K562 (cell line): ENCODE data around the gene ZNF148. TPM values are rescaled to one million over a fixed set of nuclear protein-coding genes. Genes with fewer than 3 reads are reported as not detected.

Experiments
- CBX2 ChIP-seq: fragments of 200-600 bp; sonication (generic); IDR thresholded peaks from one replicate; pipeline ENCODE4 v1.6.1; 2012; ENCODE audit warnings: mild to moderate bottlenecking, low read length, inconsistent platforms; ENCODE audit not compliant: insufficient read depth, poor library complexity, severe bottlenecking
- HOXB6 ChIP-seq: fragments of 250-450 bp; sonication (Bioruptor Pico); IDR thresholded peaks from 2 replicates; pipeline ENCODE4 v1.5.1; 2022; ENCODE audit warnings: mild to moderate bottlenecking, borderline replicate concordance
- MYC ChIP-seq, 2 experiments: fragments of 250-450 bp in 1 of 2; sonication (Bioruptor Pico) in 1 of 2; IDR thresholded peaks; 2 replicates each; pipeline versions ENCODE4 v1.5.1 to v1.6.1; 2012 to 2021; ENCODE audit warnings: low read depth in 2 of 2, borderline replicate concordance in 1 of 2, improper control_type of control experiment in 1 of 2, low read length in 1 of 2, mild to moderate bottlenecking in 1 of 2, moderate library complexity in 1 of 2
- RBM34 ChIP-seq: fragments of 200-400 bp; formaldehyde crosslinking; IDR thresholded peaks from 2 replicates; pipeline ENCODE4 v1.6.1; 2018; ENCODE audit warnings: low read length, borderline replicate concordance; ENCODE audit not compliant: insufficient read depth
- SMC3 ChIP-seq: conservative IDR thresholded peaks from 2 replicates; pipeline ENCODE4 v1.6.1; 2011; ENCODE audit warnings: low read depth, low read length, improper control_type of control experiment; ENCODE audit not compliant: insufficient read depth
- TEAD1 ChIP-seq, 2 experiments: fragments of 450-650 bp in 1 of 2; sonication (generic) in 1 of 2; formaldehyde crosslinking; IDR thresholded peaks; 2 replicates each; pipeline versions ENCODE4 v1.4.0 to v1.8.0; 2020 to 2022; ENCODE audit warnings: mild to moderate bottlenecking in 2 of 2, missing genetic modification reagents in 1 of 2
- XRCC3 ChIP-seq: fragments of 450-650 bp; IDR thresholded peaks from 2 replicates; pipeline ENCODE4 v1.6.1; 2017; ENCODE audit warnings: mild to moderate bottlenecking, moderate library complexity
- ZFP30 ChIP-seq: fragments of 250-450 bp; sonication (Bioruptor Pico); IDR thresholded peaks from 2 replicates; pipeline ENCODE4 v1.8.0; 2022; ENCODE audit warnings: moderate library complexity, mild to moderate bottlenecking, inconsistent platforms, borderline replicate concordance
- polyA plus RNA-seq, 8 experiments: library from polyadenylated mRNA; depleted of rRNA in 4 of 8; stranded (reverse) in 5 of 8; unstranded in 3 of 8; fragments of >200 nt; fragmentation: Nextera tagmentation in 2 of 8; fragmentation: Illumina TruSeq in 1 of 8; extraction: Ambion mirVana in 2 of 8; extraction: Trizol in 1 of 8; gene quantifications; 2 replicates each; pipeline versions ENCODE4 v1.2.1 to v1.2.3, GENCODE V29; 2011 to 2014; ENCODE audit warnings: inconsistent platforms in 1 of 8, missing spikeins in 1 of 8
- total RNA-seq, 7 experiments: library from RNA; depleted of rRNA in 6 of 7; stranded (reverse); fragments of >200 nt in 6 of 7; fragmentation: Illumina TruSeq in 2 of 7; extraction: Trizol in 2 of 7; gene quantifications; 2 replicates each; pipeline versions ENCODE4 v1.2.1 to v1.2.3, GENCODE V29; 2011 to 2021; ENCODE audit warnings: low replicate concordance in 1 of 7
- TF ChIP-seq, protein P1 (sequence below), 3 experiments: fragments of 200-800 bp in 1 of 3; sonication (Bioruptor generic) in 1 of 3; sonication (generic) in 1 of 3; formaldehyde crosslinking in 1 of 3; IDR thresholded peaks; 2 replicates each; pipeline versions ENCODE4 v1.6.1 to v1.8.0; 2016 to 2022; ENCODE audit warnings: mild to moderate bottlenecking in 2 of 3, missing compliant biosample characterization in 2 of 3, missing genetic modification characterization in 2 of 3, missing genetic modification reagents in 1 of 3
- TF ChIP-seq, protein P2 (sequence below): fragments of 450-650 bp; IDR thresholded peaks from 2 replicates; pipeline ENCODE4 v1.6.1; 2016; ENCODE audit warnings: antibody characterized with exemption
- TF ChIP-seq, protein P3 (sequence below): fragments of 250-450 bp; sonication (Bioruptor Pico); IDR thresholded peaks from 2 replicates; pipeline ENCODE4 v1.8.0; 2022; ENCODE audit warnings: inconsistent platforms, mild to moderate bottlenecking, moderate library complexity, borderline replicate concordance
- TF ChIP-seq, protein P4 (sequence below): fragments of 250-450 bp; sonication (Bioruptor Pico); IDR thresholded peaks from 2 replicates; pipeline ENCODE4 v1.6.1; 2021; ENCODE audit warnings: mild to moderate bottlenecking
- TF ChIP-seq, protein P5 (sequence below), 2 experiments: fragments of 150-350 bp in 1 of 2; IDR thresholded peaks; 2 replicates each; pipeline ENCODE4 v1.6.1; 2012 to 2016; ENCODE audit warnings: low read depth in 2 of 2, low read length in 2 of 2, mild to moderate bottlenecking in 1 of 2, moderate library complexity in 1 of 2
- TF ChIP-seq, protein P6 (sequence below): sonication (generic); formaldehyde crosslinking; IDR thresholded peaks from 2 replicates; pipeline ENCODE4 v1.8.0; 2023; ENCODE audit warnings: mild to moderate bottlenecking, missing genetic modification reagents

ZNF148 gene
- total and polyA plus RNA-seq, 9 of the 15 experiments (the other 6 are each of a cell fraction or from before 2014, with no cell fraction given) = 2.7 to 15.1 (median 8.3) TPM

DNA sequence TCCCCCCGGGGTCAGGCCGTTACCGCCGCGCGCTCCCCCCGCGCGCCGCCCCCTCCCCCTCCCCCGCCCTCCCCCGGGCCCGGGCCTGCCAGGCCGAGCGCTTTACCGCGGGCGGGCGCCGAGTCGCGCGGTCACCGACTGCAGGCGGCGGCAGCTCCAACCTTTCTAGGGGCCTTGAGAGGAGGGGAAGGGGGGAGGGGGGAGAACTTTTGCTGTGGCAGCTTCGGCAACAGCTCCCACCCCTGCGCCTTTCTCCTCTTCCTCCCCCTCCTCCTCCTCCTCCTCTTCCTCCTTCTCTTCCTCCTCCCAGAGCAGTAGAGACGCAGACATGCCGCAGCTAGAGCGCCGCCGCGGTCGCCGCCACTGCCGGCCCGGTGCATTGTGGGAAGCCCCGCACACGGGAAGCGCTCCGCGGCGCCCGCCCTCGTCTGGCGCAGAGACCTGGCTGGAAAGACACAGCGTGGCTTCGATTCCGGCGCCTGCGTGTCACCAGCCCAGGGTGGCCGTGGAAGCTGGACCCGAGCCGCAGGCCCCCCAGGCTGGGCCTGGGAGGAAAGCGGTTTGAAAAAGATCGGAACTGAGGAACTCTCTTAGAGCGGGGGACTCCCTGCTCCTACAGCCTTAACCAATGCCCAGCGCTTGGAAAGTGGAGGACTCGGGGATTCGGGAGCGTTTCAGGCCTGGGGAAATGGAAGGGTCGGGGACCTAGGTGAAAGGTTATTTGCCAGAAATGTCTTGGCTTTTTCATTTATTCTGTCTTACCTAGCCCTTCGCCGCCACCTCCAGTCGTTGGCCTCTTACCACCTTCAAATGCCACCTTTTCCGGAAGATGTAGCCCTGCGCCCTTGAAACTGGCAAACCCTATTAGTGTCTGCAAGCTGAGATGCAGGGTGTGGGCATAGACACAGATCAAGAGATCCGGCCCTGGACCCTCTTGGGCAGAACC lies at the start of gene ZNF148 (continued):
- TF ChIP-seq, protein P1, sequence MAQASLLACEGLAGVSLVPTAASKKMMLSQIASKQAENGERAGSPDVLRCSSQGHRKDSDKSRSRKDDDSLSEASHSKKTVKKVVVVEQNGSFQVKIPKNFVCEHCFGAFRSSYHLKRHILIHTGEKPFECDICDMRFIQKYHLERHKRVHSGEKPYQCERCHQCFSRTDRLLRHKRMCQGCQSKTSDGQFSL (CRISPR knock-in tag; IDR thresholded peaks at IDR 0.05) = no peak
- TF ChIP-seq, protein P1 (tag; IDR thresholded peaks at IDR 0.05) = no peak; a peak in 1 of 4 replicates
- peak; percentile 65 to 66; a peak in 3 of 4 replicates for TF ChIP-seq TEAD1 (CRISPR knock-in tag; IDR thresholded peaks at IDR 0.05)
- TF ChIP-seq, protein P2, sequence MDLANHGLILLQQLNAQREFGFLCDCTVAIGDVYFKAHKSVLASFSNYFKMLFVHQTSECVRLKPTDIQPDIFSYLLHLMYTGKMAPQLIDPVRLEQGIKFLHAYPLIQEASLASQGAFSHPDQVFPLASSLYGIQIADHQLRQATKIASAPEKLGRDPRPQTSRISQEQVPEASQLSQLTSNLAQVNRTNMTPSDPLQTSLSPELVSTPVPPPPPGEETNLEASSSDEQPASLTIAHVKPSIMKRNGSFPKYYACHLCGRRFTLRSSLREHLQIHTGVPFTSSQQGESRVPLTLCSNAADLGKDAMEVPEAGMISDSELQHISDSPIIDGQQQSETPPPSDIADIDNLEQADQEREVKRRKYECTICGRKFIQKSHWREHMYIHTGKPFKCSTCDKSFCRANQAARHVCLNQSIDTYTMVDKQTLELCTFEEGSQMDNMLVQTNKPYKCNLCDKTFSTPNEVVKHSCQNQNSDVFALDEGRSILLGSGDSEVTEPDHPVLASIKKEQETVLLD = no peak
- TF ChIP-seq, protein P3, sequence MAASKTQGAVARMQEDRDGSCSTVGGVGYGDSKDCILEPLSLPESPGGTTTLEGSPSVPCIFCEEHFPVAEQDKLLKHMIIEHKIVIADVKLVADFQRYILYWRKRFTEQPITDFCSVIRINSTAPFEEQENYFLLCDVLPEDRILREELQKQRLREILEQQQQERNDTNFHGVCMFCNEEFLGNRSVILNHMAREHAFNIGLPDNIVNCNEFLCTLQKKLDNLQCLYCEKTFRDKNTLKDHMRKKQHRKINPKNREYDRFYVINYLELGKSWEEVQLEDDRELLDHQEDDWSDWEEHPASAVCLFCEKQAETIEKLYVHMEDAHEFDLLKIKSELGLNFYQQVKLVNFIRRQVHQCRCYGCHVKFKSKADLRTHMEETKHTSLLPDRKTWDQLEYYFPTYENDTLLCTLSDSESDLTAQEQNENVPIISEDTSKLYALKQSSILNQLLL (CRISPR knock-in tag) = no peak
- TF ChIP-seq, protein P4, sequence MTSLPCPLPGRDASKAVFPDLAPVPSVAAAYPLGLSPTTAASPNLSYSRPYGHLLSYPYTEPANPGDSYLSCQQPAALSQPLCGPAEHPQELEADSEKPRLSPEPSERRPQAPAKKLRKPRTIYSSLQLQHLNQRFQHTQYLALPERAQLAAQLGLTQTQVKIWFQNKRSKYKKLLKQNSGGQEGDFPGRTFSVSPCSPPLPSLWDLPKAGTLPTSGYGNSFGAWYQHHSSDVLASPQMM (CRISPR knock-in tag) = no peak
- no peak for TF ChIP-seq XRCC3
- TF ChIP-seq, protein P5, sequence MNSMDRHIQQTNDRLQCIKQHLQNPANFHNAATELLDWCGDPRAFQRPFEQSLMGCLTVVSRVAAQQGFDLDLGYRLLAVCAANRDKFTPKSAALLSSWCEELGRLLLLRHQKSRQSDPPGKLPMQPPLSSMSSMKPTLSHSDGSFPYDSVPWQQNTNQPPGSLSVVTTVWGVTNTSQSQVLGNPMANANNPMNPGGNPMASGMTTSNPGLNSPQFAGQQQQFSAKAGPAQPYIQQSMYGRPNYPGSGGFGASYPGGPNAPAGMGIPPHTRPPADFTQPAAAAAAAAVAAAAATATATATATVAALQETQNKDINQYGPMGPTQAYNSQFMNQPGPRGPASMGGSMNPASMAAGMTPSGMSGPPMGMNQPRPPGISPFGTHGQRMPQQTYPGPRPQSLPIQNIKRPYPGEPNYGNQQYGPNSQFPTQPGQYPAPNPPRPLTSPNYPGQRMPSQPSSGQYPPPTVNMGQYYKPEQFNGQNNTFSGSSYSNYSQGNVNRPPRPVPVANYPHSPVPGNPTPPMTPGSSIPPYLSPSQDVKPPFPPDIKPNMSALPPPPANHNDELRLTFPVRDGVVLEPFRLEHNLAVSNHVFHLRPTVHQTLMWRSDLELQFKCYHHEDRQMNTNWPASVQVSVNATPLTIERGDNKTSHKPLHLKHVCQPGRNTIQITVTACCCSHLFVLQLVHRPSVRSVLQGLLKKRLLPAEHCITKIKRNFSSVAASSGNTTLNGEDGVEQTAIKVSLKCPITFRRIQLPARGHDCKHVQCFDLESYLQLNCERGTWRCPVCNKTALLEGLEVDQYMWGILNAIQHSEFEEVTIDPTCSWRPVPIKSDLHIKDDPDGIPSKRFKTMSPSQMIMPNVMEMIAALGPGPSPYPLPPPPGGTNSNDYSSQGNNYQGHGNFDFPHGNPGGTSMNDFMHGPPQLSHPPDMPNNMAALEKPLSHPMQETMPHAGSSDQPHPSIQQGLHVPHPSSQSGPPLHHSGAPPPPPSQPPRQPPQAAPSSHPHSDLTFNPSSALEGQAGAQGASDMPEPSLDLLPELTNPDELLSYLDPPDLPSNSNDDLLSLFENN (IDR thresholded peaks at IDR 0.05; ENCODE audit: low read depth in 2 of 2, low read length in 2 of 2) = no peak
- no peak for TF ChIP-seq HOXB6 (CRISPR knock-in tag)
- TF ChIP-seq RBM34 = no peak
- TF ChIP-seq CBX2 = no peak
- no peak for TF ChIP-seq SMC3
- TF ChIP-seq MYC (IDR thresholded peaks at IDR 0.05; ENCODE audit: low read depth, low read length) = peak; percentile 83; the same call in 1 of the 2 replicates
- TF ChIP-seq MYC (CRISPR knock-in tag; IDR thresholded peaks at IDR 0.05; ENCODE audit: borderline replicate concordance, low read depth) = 0 out of 2 replicates have a peak, but pooled peaks have one; percentile 29
- TF ChIP-seq, protein P6, sequence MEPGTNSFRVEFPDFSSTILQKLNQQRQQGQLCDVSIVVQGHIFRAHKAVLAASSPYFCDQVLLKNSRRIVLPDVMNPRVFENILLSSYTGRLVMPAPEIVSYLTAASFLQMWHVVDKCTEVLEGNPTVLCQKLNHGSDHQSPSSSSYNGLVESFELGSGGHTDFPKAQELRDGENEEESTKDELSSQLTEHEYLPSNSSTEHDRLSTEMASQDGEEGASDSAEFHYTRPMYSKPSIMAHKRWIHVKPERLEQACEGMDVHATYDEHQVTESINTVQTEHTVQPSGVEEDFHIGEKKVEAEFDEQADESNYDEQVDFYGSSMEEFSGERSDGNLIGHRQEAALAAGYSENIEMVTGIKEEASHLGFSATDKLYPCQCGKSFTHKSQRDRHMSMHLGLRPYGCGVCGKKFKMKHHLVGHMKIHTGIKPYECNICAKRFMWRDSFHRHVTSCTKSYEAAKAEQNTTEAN (CRISPR knock-in tag) = 0 out of 2 replicates have a peak, but pooled peaks have one; percentile 69
- TF ChIP-seq ZFP30 (CRISPR knock-in tag) = no peak
